Prostate gland (tissue), 2 donors: Measurements from ENCODE around the gene ANKS1B.

Experiments
- POLR2A ChIP-seq: fragments of 450-650 bp; IDR thresholded peaks from one replicate; pipeline ENCODE4 v1.6.1; 2016; ENCODE audit warnings: antibody characterized with exemption, mild to moderate bottlenecking
- TF ChIP-seq, protein P1 (sequence below), 4 experiments: fragments of 200-600 bp in 2 of 4; fragments of 450-650 bp in 2 of 4; sonication (generic) in 2 of 4; IDR thresholded peaks; 1 replicate in 3 of 4; 2 replicates in 1 of 4; pipeline ENCODE4 v1.5.1; 2016 to 2019; ENCODE audit warnings: antibody characterized with exemption in 4 of 4, mild to moderate bottlenecking in 2 of 4, moderate library complexity in 2 of 4

DNA sequence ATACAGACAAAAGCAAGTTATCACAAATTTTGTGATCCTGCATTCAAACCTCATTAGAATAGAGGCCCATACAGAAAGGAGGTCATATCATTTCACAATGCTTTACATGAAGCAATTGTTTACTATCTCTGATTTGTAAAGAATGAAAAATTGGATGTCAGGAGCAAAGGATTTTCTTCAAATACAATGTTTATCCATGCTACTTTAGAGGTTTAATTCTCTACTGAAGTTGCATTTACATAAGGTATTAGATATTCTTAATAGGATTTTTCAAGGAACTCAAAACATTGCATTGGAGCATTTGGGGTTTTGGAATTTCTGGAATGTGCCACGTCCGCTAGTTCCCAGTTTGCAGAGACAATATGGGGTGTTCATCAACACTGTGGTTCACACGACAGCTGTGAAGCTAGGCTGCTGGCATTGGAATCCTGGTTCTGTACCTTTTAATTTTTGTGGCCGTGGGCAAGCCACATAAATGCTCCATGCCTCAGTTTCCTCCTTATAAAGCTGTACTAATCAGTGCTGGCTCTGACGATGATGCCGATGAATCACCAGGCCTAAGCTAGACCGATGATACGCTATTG, 1164.8 kb downstream of the ANKS1B start:
- TF ChIP-seq, protein P1, sequence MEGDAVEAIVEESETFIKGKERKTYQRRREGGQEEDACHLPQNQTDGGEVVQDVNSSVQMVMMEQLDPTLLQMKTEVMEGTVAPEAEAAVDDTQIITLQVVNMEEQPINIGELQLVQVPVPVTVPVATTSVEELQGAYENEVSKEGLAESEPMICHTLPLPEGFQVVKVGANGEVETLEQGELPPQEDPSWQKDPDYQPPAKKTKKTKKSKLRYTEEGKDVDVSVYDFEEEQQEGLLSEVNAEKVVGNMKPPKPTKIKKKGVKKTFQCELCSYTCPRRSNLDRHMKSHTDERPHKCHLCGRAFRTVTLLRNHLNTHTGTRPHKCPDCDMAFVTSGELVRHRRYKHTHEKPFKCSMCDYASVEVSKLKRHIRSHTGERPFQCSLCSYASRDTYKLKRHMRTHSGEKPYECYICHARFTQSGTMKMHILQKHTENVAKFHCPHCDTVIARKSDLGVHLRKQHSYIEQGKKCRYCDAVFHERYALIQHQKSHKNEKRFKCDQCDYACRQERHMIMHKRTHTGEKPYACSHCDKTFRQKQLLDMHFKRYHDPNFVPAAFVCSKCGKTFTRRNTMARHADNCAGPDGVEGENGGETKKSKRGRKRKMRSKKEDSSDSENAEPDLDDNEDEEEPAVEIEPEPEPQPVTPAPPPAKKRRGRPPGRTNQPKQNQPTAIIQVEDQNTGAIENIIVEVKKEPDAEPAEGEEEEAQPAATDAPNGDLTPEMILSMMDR (IDR thresholded peaks at IDR 0.05) = no peak
- TF ChIP-seq POLR2A = no peak
